Liver (tissue), 9 donors: ENCODE measurements around the gene ARMC9. TPM values are rescaled to one million over a fixed set of nuclear protein-coding genes. Genes with fewer than 3 reads are reported as not detected.

ENCODE experiments used
- DNase-seq: peaks from one replicate; pipeline ENCODE4 v3.0.0-alpha.2; 2017; ENCODE audit warnings: low spot score
- H3K27ac ChIP-seq, 2 donors: one replicate each; pipeline ENCODE4 v1.7.0; 2013; ENCODE audit warnings: inconsistent platforms in 2 of 2, low read length in 2 of 2, control low read depth in 1 of 2, low read depth in 1 of 2, mild to moderate bottlenecking in 1 of 2
- H3K27me3 ChIP-seq, 4 donors: one replicate each; pipeline versions ENCODE4 v1.6.1 to v1.7.0; 2013; ENCODE audit warnings: low read length in 3 of 4, inconsistent platforms in 1 of 4, mild to moderate bottlenecking in 1 of 4, moderate library complexity in 1 of 4; ENCODE audit not compliant: control insufficient read depth in 4 of 4, insufficient read depth in 4 of 4
- H3K36me3 ChIP-seq, 4 donors: one replicate each; pipeline versions ENCODE4 v1.6.1 to v1.7.0; 2013; ENCODE audit warnings: low read length in 3 of 4, mild to moderate bottlenecking in 3 of 4, low read depth in 1 of 4, moderate library complexity in 1 of 4; ENCODE audit not compliant: control insufficient read depth in 4 of 4, insufficient read depth in 3 of 4
- H3K4me1 ChIP-seq, 4 donors: one replicate each; pipeline versions ENCODE4 v1.6.1 to v1.7.0; 2013; ENCODE audit warnings: low read length in 3 of 4, mild to moderate bottlenecking in 3 of 4, moderate library complexity in 1 of 4; ENCODE audit not compliant: control insufficient read depth in 4 of 4, insufficient read depth in 4 of 4
- H3K4me3 ChIP-seq, 3 donors: one replicate each; pipeline versions ENCODE4 v1.6.1 to v1.7.0; 2013; ENCODE audit warnings: low read length in 3 of 3, control low read depth in 1 of 3, low read depth in 1 of 3, mild to moderate bottlenecking in 1 of 3
- H3K9ac ChIP-seq, 2 donors: one replicate each; pipeline ENCODE4 v1.7.0; 2013; ENCODE audit warnings: low read length in 2 of 2, mild to moderate bottlenecking in 2 of 2, moderate library complexity in 2 of 2, control low read depth in 1 of 2, low read depth in 1 of 2
- H3K9me3 ChIP-seq, 4 donors: one replicate each; pipeline versions ENCODE4 v1.6.1 to v1.7.0; 2013; ENCODE audit warnings: low read length in 3 of 4; ENCODE audit not compliant: control insufficient read depth in 4 of 4
- ATF3 ChIP-seq: IDR thresholded peaks from 2 replicates; pipeline ENCODE4 v1.6.1; 2016; ENCODE audit warnings: antibody characterized with exemption
- CTCF ChIP-seq: fragments of 150-350 bp; IDR thresholded peaks from 2 replicates; pipeline ENCODE4 v1.5.1; 2017; ENCODE audit warnings: improper control_type of control experiment, low read depth, low read length; ENCODE audit not compliant: missing input control
- EGR1 ChIP-seq, 2 donors: IDR thresholded peaks; 2 replicates each; pipeline ENCODE4 v1.6.1; 2016 to 2018; ENCODE audit warnings: antibody characterized with exemption in 2 of 2, low read depth in 2 of 2
- FOXA1 ChIP-seq: IDR thresholded peaks from 2 replicates; pipeline ENCODE4 v1.6.1; 2016; ENCODE audit warnings: antibody characterized with exemption
- FOXA2 ChIP-seq: IDR thresholded peaks from 2 replicates; pipeline ENCODE4 v1.6.1; 2016; ENCODE audit warnings: antibody characterized with exemption
- GABPA ChIP-seq, 2 donors: IDR thresholded peaks in 1 of 2; conservative IDR thresholded peaks in 1 of 2; 2 replicates each; pipeline ENCODE4 v1.6.1; 2016; ENCODE audit warnings: antibody characterized with exemption in 2 of 2, mild to moderate bottlenecking in 1 of 2, moderate library complexity in 1 of 2
- HNF4A ChIP-seq, 2 donors: conservative IDR thresholded peaks; 2 replicates each; pipeline ENCODE4 v1.6.1; 2016; ENCODE audit warnings: antibody characterized with exemption in 2 of 2, mild to moderate bottlenecking in 2 of 2
- HNF4G ChIP-seq: IDR thresholded peaks from 2 replicates; pipeline ENCODE4 v1.6.1; 2016; ENCODE audit warnings: antibody characterized with exemption
- JUND ChIP-seq, 2 donors: IDR thresholded peaks; 2 replicates each; pipeline ENCODE4 v1.6.1; 2016; ENCODE audit warnings: antibody characterized with exemption in 2 of 2
- MAX ChIP-seq: IDR thresholded peaks from 2 replicates; pipeline ENCODE4 v1.6.1; 2016; ENCODE audit warnings: antibody characterized with exemption
- NR2F2 ChIP-seq: IDR thresholded peaks from 2 replicates; pipeline ENCODE4 v1.6.1; 2016; ENCODE audit warnings: antibody characterized with exemption
- RAD21 ChIP-seq, 2 donors: IDR thresholded peaks; 2 replicates each; pipeline ENCODE4 v1.6.1; 2016; ENCODE audit warnings: antibody characterized with exemption in 2 of 2, mild to moderate bottlenecking in 2 of 2
- REST ChIP-seq: IDR thresholded peaks from 2 replicates; pipeline ENCODE4 v1.6.1; 2016; ENCODE audit warnings: antibody characterized with exemption, mild to moderate bottlenecking
- RXRA ChIP-seq, 2 donors: IDR thresholded peaks; 2 replicates each; pipeline ENCODE4 v1.6.1; 2017 to 2018; ENCODE audit warnings: antibody characterized with exemption in 2 of 2, mild to moderate bottlenecking in 1 of 2
- SP1 ChIP-seq: IDR thresholded peaks from 2 replicates; pipeline ENCODE4 v1.6.1; 2018; ENCODE audit warnings: antibody characterized with exemption, mild to moderate bottlenecking
- TAF1 ChIP-seq: conservative IDR thresholded peaks from 2 replicates; pipeline ENCODE4 v1.6.1; 2016; ENCODE audit warnings: antibody characterized with exemption, mild to moderate bottlenecking
- YY1 ChIP-seq: IDR thresholded peaks from 2 replicates; pipeline ENCODE4 v1.6.1; 2016; ENCODE audit warnings: antibody characterized with exemption, mild to moderate bottlenecking
- ZBTB33 ChIP-seq: IDR thresholded peaks from 2 replicates; pipeline ENCODE4 v1.6.1; 2016; ENCODE audit warnings: antibody characterized with exemption
- WGBS: extraction: QIAGEN DNeasy Blood & Tissue Kit; methylation state at CpG from one replicate; pipeline ENCODE4 v1.1.7; 2013; 5-methylcytosine and 5-hydroxymethylcytosine counted together
- polyA plus RNA-seq, 2 donors: library from polyadenylated mRNA; stranded (reverse) in 1 of 2; unstranded in 1 of 2; fragments of 200-250 nt in 1 of 2; fragments of >200 nt in 1 of 2; fragmentation: Nextera tagmentation in 1 of 2; extraction: Ambion mirVana in 1 of 2; gene quantifications; one replicate each; pipeline versions ENCODE4 v1.2.1 to v1.2.3, GENCODE V29; 2013 to 2015
- total RNA-seq, 2 donors: library from RNA; depleted of rRNA; stranded (reverse); fragments of >200 nt; gene quantifications; one replicate each; pipeline ENCODE4 v1.2.3, GENCODE V29; 2014
- donor health status: healthy.
- donor health status: healthy.
- donor health status: healthy.
- donor health status: healthy.
- donor health status: healthy.

The ARMC9 gene
- total and polyA plus RNA-seq, 4 donors: 1.1 to 2.3 (median 1.8) TPM

GRCh38 chr2:231370749-231371429, 172.5 kb downstream of the ARMC9 start:
- Histone ChIP-seq H3K36me3 (no peaks in the 10 kb centered on the region), H3K27ac (no peak overlapping the region), H3K4me1 (no peaks in the 10 kb centered on the region), H3K9ac (no peak overlapping the region), H3K27me3 (no peaks in the 10 kb centered on the region), H3K4me3 (no peak overlapping the region), H3K9me3 (no peaks in the 10 kb centered on the region)
- TF ChIP-seq REST: no peak
- no peak for TF ChIP-seq FOXA2
- TF ChIP-seq FOXA1: no peak
- TF ChIP-seq GABPA (IDR thresholded peaks at IDR 0.05 in 1 of 2, conservative IDR thresholded peaks at IDR 0.05 in 1 of 2): no peak
- no peak for TF ChIP-seq TAF1
- TF ChIP-seq ZBTB33: no peak
- TF ChIP-seq MAX: no peak
- TF ChIP-seq ATF3: no peak
- no peak for TF ChIP-seq SP1
- TF ChIP-seq HNF4G: no peak
- TF ChIP-seq RXRA (IDR thresholded peaks at IDR 0.05): no peak
- no peak for TF ChIP-seq YY1
- TF ChIP-seq RAD21 (IDR thresholded peaks at IDR 0.05): no peak
- TF ChIP-seq JUND (IDR thresholded peaks at IDR 0.05): no peak
- TF ChIP-seq NR2F2: no peak
- no peak for TF ChIP-seq HNF4A (conservative IDR thresholded peaks at IDR 0.05)
- no peak for TF ChIP-seq CTCF
- TF ChIP-seq EGR1 (IDR thresholded peaks at IDR 0.05; ENCODE audit: low read depth in 2 of 2): no peak
- WGBS: 91% methylated on average over 21 of the region's 21 CpGs
- no peak for DNase-seq
